Stimulated activated CD8-positive, alpha-beta memory T cell treated with anti-CD3 and anti-CD28 coated beads, Interleukin-7, amount 100 ng/mL, for 48 hours (primary cell): ENCODE measurements around the gene CHRDL2.
"Not testable (repeated sequence)": the region's sequence is repeated elsewhere in the genome, so short reads cannot be mapped to it uniquely, and the experiment has no call there.

Source experiments
- DNase-seq, 2 donors: peaks; one replicate each; pipeline ENCODE4 v3.0.0-alpha.2; 2020; ENCODE audit warnings: low read depth in 1 of 2; ENCODE audit errors: extremely low read depth in 1 of 2

The CHRDL2 gene, protein sequence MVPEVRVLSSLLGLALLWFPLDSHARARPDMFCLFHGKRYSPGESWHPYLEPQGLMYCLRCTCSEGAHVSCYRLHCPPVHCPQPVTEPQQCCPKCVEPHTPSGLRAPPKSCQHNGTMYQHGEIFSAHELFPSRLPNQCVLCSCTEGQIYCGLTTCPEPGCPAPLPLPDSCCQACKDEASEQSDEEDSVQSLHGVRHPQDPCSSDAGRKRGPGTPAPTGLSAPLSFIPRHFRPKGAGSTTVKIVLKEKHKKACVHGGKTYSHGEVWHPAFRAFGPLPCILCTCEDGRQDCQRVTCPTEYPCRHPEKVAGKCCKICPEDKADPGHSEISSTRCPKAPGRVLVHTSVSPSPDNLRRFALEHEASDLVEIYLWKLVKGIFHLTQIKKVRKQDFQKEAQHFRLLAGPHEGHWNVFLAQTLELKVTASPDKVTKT

DNA sequence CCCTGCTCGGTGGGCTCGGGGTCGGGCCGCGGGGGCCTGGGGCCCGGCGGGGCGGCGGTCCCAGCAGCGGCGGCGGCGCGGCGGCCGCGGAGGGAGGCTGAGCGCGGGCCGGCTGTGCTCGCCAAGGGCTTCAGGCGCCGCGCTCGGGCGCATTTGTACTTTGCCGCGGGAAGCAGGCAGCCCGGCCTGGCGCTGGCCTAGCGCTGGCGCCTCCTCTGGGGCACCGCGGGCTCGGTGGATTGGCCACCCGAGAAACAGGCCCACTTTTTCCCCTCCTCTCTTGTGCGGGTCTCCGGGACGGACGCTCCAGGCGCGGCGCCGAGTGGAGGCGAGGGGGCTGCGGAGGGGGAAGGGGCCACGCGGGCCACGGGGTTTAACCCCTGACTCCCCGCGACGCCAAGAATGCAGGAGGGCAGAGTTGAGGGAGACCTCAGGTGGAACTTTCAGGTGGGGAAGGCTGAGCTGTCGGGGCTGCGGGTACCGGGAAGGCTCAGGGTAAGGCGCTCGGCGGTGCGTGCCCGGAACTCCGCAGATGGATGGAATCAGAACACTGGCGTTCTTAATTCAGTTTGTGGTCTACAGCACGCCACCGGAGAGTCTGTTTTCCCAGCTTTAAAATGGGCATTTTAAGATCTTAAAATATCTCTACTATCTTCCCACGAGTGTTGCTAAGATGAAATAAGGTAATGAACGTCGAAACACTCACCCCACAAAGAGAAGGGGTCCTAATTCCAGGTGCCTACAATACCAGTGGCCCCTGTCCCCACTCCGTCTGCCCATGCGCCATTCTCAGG, at the start of gene CHRDL2:
CHRDL2 (minus strand) TSS at position 126 of the 794 bp plus-strand sequence. CDS start 538 bp downstream, outside the sequence.
- DNase-seq, result no peak

- no peak for DNase-seq
Observed at GRCh38 chr11:74780248-74781005, 49.2 kb upstream of the CHRDL2 start.

DNA sequence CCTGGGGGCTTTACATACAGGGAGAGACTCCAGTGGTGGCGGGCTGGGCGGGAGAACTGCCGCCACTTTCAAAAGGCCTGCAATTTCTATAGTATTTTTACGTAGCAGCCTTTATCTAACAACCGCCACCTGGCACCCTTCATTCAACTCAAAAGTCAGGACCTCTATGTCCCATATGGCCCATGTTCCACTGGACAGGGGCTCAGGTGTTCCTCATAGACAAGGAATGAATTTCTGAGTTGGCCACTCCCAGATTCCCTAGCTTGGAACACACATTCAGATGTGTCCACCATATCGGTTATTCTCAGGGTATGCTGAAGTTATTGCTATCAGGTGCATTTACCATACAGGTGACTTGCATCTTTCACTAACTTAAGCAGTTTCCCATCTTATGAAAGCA, 47.4 kb upstream of the CHRDL2 start:
- DNase-seq, result no peak

DNA sequence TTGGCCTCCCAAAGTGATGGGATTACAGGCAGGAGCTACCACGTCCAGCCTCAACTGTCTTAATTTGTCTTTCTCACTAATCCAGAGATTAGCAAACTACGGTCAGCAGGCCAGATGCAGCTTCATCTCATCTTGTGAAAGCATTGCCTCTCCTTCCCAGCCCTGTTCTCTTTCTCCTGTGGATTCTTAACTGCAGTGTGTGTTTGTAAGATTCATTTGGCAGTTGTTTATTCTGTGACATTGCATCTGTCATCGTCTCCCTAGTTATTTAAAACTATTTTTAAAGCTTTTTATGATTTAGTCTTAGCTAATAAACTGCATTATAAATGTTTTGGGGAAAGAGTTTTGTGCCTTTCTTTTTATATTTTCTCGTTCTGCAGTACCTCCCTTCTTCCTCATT, 46.7 kb upstream of the CHRDL2 start:
- DNase-seq, result no peak

DNA sequence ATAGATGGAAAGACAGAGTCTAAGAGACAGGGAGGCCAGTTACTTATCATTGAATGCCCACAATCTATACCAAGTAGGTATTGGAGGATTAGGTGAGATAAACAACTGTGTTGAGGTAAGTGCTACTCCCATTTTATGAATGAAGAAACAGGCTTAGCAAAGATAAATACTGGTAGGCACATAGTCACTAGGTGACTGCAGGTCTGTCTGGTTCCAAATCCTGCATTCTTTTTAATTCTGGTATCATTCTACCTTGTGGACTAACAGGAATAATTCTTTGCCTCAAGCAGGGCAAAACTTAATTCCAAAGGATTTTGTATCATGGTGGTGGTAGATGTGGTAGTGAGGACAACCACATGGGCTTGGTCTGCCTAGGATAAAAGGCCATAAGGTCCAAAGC, 45.8 kb upstream of the CHRDL2 start:
- no peak for DNase-seq

- no peak for DNase-seq
Observed at GRCh38 chr11:74776546-74776945, 45.3 kb upstream of the CHRDL2 start.

- DNase-seq, result no peak
Observed at GRCh38 chr11:74775762-74776161, 44.5 kb upstream of the CHRDL2 start.

- DNase-seq, result no peak
Observed at GRCh38 chr11:74773476-74773875, 42.2 kb upstream of the CHRDL2 start.

GRCh38 chr11:74771139-74771538, 39.9 kb upstream of the CHRDL2 start:
- DNase-seq, result no peak

DNA sequence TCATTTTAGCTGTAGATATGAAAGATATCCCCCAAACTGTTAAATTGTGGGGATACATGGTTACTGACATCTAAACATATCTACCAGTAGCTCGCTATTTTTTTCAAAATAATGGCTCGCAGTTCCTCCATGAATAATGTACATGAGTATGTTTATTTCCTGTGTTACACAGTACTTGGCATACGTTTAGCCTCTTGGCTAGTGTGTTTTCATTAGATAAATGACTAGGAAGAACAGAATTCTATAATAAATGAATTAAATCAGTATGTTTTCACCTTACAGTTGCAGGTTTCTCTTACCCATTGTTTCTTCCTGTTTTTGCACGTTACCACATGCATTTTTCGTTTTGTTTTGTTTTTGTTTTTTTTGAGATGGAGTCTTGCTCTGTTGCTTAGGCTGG, 39.2 kb upstream of the CHRDL2 start:
- no peak for DNase-seq

- no peak for DNase-seq
Observed at GRCh38 chr11:74769055-74769707, 38.0 kb upstream of the CHRDL2 start.

DNA sequence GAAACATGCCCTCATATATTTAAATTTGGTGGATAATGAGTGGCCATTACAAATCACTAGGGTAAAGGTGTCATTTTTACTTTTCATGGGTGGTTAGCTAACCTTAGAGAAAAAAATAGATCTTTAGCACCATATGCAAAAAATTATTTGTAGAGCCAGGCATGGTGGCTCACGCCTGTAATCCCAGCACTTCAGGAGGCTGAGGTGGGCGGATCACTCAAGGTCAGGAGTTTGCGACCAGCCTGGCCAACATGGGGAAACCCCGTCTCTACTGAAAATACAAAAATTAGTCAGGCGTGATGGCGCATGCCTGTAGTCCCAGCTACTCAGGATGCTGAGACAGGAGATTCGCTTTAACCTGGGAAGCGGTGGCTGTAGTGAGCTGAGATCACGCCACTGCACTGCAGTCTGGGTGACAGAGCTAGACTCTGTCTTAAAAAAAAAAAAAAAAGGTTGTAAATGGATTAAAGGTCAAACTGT, 37.0 kb upstream of the CHRDL2 start:
- peak in 1 of 2 donors; percentile 28 for DNase-seq

- DNase-seq, result no peak
Observed at GRCh38 chr11:74766905-74767304, 35.7 kb upstream of the CHRDL2 start.

DNA sequence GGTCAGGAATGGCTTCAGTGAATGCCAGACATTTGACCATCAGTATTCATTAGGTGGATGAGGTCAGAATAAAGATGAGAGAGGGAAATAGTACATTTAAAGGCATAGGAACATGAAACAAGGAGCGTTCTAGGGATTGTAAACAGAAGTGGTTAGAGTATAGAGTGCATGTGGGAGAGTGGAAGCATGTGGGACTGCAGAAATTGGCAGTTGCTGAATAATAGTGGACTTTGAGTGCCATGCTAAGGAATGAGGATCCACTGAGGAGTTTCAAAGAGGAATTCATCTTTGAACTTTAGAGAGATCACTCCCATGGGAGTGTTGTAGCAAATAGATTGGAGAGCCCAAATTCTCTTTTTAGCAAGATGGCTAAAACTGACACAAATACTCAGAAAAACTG, 25.3 kb upstream of the CHRDL2 start:
- no peak for DNase-seq

GRCh38 chr11:74755395-74755995, 24.3 kb upstream of the CHRDL2 start:
- DNase-seq, result no peak

DNA sequence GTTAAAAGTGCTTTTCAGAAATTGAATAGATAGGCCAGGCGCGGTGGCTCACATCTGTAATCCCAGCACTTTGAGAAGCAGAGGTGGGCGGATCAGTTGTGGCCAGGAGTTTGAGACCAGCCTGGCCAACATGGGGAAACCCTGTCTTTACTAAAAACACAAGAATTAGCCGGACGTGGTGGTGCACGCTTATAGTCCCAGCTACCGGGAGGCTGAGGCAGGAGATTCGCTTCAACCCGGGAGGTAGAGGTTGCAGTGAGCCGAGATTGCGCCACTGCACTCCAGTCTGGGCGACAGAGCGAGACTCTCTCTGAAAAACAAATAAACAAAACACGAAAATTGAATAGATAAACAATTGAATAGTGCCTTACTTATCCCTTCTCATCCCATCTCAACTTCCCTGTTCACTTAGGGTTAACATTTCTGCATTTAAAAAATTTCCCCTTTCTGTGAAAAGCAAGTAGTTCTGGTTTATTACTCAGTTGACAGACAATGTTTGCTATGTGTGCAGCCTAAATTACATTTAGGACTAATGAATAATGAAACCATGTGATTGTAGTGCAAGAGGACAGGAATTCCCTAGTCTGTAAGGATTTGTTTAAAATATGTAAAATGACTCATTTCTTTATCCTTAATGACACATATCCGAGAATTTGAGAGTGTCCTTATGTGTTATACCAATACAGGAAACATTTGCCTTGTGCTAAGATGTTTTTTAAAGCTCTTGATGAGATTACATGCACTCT, 23.5 kb upstream of the CHRDL2 start:
- DNase-seq, result no peak

GRCh38 chr11:74751303-74751702, 20.1 kb upstream of the CHRDL2 start:
- DNase-seq, result no peak

DNA sequence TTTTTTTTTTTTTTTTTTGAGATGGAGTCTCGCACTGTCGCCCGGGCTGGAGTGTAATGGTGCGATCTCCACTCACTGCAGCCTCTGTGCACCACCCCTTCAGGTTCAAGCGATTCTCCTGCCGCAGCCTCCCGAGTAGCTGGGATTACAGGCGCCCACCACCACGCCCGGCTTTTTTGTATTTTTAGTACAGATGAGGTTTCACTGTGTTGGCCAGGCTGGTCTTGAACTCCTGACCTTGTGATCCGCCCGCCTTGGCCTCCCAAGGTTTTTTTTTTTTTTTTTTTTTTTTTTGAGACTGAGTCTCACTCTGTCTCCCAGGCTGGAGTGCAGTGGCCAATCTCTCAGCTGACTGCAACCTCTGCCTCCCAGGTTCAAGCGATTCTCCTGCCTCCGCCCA, 19.4 kb upstream of the CHRDL2 start:
- DNase-seq, result not testable (repeated sequence)

- DNase-seq, result no peak
Observed at GRCh38 chr11:74749965-74750296, 18.7 kb upstream of the CHRDL2 start.
